Osteoblast (primary cell): ENCODE results near the gene ARHGAP15. TPM values are rescaled to one million over a fixed set of nuclear protein-coding genes. Genes with fewer than 3 reads are reported as not detected.
A peak's percentile ranks its signal among the peaks of the same experiment; 100 is the strongest.

Source experiments
- DNase-seq: peaks from one replicate; pipeline ENCODE4 v3.0.0; 2011; ENCODE audit warnings: low spot score, mixed read lengths; ENCODE audit not compliant: insufficient read length; ENCODE audit errors: missing footprints
- H2AFZ ChIP-seq: 2 replicates; pipeline ENCODE4 v1.6.0; 2011; ENCODE audit warnings: mild to moderate bottlenecking, low read length
- H3K27ac ChIP-seq: 2 replicates; pipeline ENCODE4 v1.5.1; 2011; ENCODE audit warnings: mild to moderate bottlenecking, low read depth, low read length, moderate library complexity
- H3K27me3 ChIP-seq: 2 replicates; pipeline ENCODE4 v1.6.0; 2012; ENCODE audit warnings: mild to moderate bottlenecking, control low read depth, inconsistent platforms, low read length, moderate library complexity; ENCODE audit not compliant: insufficient read depth
- H3K36me3 ChIP-seq: 2 replicates; pipeline ENCODE4 v1.5.1; 2011; ENCODE audit warnings: mild to moderate bottlenecking, low read length, control low read depth, moderate library complexity; ENCODE audit not compliant: insufficient read depth
- H3K4me1 ChIP-seq: 2 replicates; pipeline ENCODE4 v1.5.1; 2011; ENCODE audit warnings: mild to moderate bottlenecking, low read length, control low read depth, moderate library complexity; ENCODE audit not compliant: insufficient read depth
- H3K4me2 ChIP-seq: 2 replicates; pipeline ENCODE4 v1.6.0; 2011; ENCODE audit warnings: mild to moderate bottlenecking, low read length; ENCODE audit not compliant: insufficient read depth
- H3K4me3 ChIP-seq: fragments of 200-600 bp; sonication (generic); 3 replicates; pipeline ENCODE4 v1.5.1; 2012; ENCODE audit warnings: mild to moderate bottlenecking, low read length, inconsistent platforms; ENCODE audit not compliant: insufficient read depth
- H3K79me2 ChIP-seq: 2 replicates; pipeline ENCODE4 v1.6.0; 2012; ENCODE audit warnings: mild to moderate bottlenecking, low read length, control low read depth, inconsistent platforms; ENCODE audit not compliant: insufficient read depth
- H3K9me3 ChIP-seq: 2 replicates; pipeline ENCODE4 v1.5.1; 2011; ENCODE audit warnings: low read depth, low read length, control low read depth
- H4K20me1 ChIP-seq: 2 replicates; pipeline ENCODE4 v1.6.0; 2012; ENCODE audit warnings: mild to moderate bottlenecking, low read length, control low read depth; ENCODE audit not compliant: insufficient read depth
- CTCF ChIP-seq: IDR thresholded peaks from 2 replicates; pipeline ENCODE4 v1.5.1; 2011; ENCODE audit warnings: mild to moderate bottlenecking, low read depth, low read length, moderate library complexity; ENCODE audit errors: extremely low read depth
- total RNA-seq: library from RNA; depleted of rRNA; stranded (reverse); fragments of >200 nt; gene quantifications from 2 replicates; pipeline ENCODE4 v1.2.3, GENCODE V29; 2012

ARHGAP15 gene
- total RNA-seq, 1 donor: 2.2 TPM

- peak; percentile 41 for DNase-seq
- Histone ChIP-seq H3K9me3 (no peaks in the 10 kb centered on the region), H2AFZ (no peak overlapping the region), H3K36me3 (no peaks in the 10 kb centered on the region), H4K20me1 (no peaks in the 10 kb centered on the region), H3K4me3 (no peak overlapping the region), H3K4me2 (peak overlapping the region; percentile 73), H3K79me2 (no peaks in the 10 kb centered on the region), H3K27ac (no peak overlapping the region), H3K4me1 (peaks cover 14% of the 10 kb centered on the region), H3K27me3 (no peaks in the 10 kb centered on the region)
- TF ChIP-seq CTCF: no peak
Observed at GRCh38 chr2:143473820-143474219, 344.6 kb downstream of the ARHGAP15 start.

GRCh38 chr2:143474586-143474985 lies 345.4 kb downstream of the ARHGAP15 start:
- no peaks in the 10 kb centered on the region for H4K20me1 ChIP-seq
- H3K36me3 ChIP-seq: no peaks in the 10 kb centered on the region
- H2AFZ ChIP-seq: no peak overlapping the region
- DNase-seq: no peak
- no peaks in the 10 kb centered on the region for H3K27me3 ChIP-seq
- H3K27ac ChIP-seq: no peak overlapping the region
- no peak overlapping the region for H3K4me3 ChIP-seq
- H3K4me1 ChIP-seq: peaks cover 14% of the 10 kb centered on the region
- H3K9me3 ChIP-seq: no peaks in the 10 kb centered on the region
- no peak for TF ChIP-seq CTCF
- no peak overlapping the region for H3K4me2 ChIP-seq
- H3K79me2 ChIP-seq: no peaks in the 10 kb centered on the region

GRCh38 chr2:143475041-143475776 lies 346.0 kb downstream of the ARHGAP15 start:
- Histone ChIP-seq H3K9me3 (no peaks in the 10 kb centered on the region), H3K27ac (no peak overlapping the region), H3K4me1 (peaks cover 14% of the 10 kb centered on the region), H3K79me2 (no peaks in the 10 kb centered on the region), H3K4me3 (no peak overlapping the region), H3K27me3 (no peaks in the 10 kb centered on the region), H3K36me3 (no peaks in the 10 kb centered on the region), H3K4me2 (no peak overlapping the region), H2AFZ (no peak overlapping the region), H4K20me1 (no peaks in the 10 kb centered on the region)
- TF ChIP-seq CTCF: no peak
- DNase-seq: no peak

GRCh38 chr2:143476336-143477087 lies 347.3 kb downstream of the ARHGAP15 start:
- no peak for TF ChIP-seq CTCF
- Histone ChIP-seq H3K4me3 (no peak overlapping the region), H2AFZ (no peak overlapping the region), H3K27me3 (no peaks in the 10 kb centered on the region), H3K27ac (no peak overlapping the region), H3K4me1 (peaks cover 14% of the 10 kb centered on the region), H4K20me1 (no peaks in the 10 kb centered on the region), H3K4me2 (no peak overlapping the region), H3K9me3 (no peaks in the 10 kb centered on the region), H3K36me3 (no peaks in the 10 kb centered on the region), H3K79me2 (no peaks in the 10 kb centered on the region)
- DNase-seq: no peak
